ENCODE measurements around the gene MYADM.

The MYADM gene

DNA sequence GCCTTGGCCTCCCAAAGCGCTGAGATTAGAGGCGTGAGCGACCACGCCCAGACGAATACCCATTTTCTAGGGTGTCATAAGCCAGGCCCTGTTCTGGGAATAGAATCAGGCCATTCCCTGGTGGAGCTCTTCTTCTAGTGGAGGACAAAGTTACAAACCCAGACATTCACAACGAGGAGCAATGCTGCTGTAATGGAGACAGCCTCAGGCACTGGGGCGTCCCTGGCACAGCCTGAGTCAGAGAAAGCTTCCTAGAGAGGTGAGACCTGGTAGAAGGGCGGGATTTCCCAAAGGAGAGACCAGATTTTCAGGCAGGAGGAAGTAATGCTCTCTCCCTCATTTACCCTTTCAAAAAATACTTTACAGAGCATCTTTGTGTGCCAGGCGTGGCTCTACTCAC is 27.0 kb downstream of the MYADM start:
- TF ChIP-seq POLR2AphosphoS5 (IDR thresholded peaks at IDR 0.05; ENCODE audit: borderline replicate concordance, low read depth, low read length) (no peak), FOXP2 (optimal IDR thresholded peaks at IDR 0.05; ENCODE audit: control extremely low read depth, extremely low read length, insufficient read depth) (no peak), EZH2 (IDR thresholded peaks at IDR 0.05) (no peak)
- no peak overlapping the region for H3K27ac ChIP-seq
- H3K4me3 ChIP-seq, result no peak overlapping the region
- H3K9me3 ChIP-seq (ENCODE audit: low read depth, low read length), result no peaks in the 10 kb centered on the region
- DNase-seq (ENCODE audit: low read depth, low spot score), result no peak
- H3K36me3 ChIP-seq (ENCODE audit: insufficient read depth, low read length), result no peaks in the 10 kb centered on the region
- no peak overlapping the region for H3K9ac ChIP-seq (ENCODE audit: insufficient read length)

DNA sequence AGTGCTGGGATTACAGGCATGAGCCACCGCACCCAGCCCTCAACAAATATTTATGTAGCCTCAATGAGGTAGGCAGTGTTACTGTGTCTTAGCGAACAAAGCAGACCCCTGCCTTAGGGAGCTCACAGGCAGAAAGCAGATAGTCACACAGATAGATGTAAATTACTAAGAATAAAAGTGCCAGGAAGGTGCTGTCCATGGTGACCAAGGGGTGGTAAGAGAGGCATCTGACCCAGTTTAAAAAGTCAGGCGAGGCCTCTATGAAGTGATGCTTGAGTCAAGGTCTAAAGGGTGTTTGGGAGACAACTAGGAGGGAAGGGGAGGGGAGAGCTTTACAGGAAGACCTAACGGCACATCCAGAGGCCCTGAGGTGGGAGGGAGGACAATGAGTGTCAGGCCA is 29.0 kb downstream of the MYADM start:
- no peak overlapping the region for H3K9ac ChIP-seq (ENCODE audit: insufficient read length)
- H3K9me3 ChIP-seq (ENCODE audit: low read depth, low read length), result no peaks in the 10 kb centered on the region
- no peaks in the 10 kb centered on the region for H3K36me3 ChIP-seq (ENCODE audit: insufficient read depth, low read length)
- DNase-seq (ENCODE audit: low read depth, low spot score), result no peak
- TF ChIP-seq EZH2 (IDR thresholded peaks at IDR 0.05) (no peak), POLR2AphosphoS5 (IDR thresholded peaks at IDR 0.05; ENCODE audit: borderline replicate concordance, low read depth, low read length) (no peak)
- no peak overlapping the region for H3K27ac ChIP-seq
- H3K4me3 ChIP-seq, result no peak overlapping the region

GRCh38 chr19:53897459-53897858 is 29.8 kb downstream of the MYADM start:
- H3K27ac ChIP-seq, result no peak overlapping the region
- H3K4me3 ChIP-seq, result no peak overlapping the region
- TF ChIP-seq POLR2AphosphoS5 (IDR thresholded peaks at IDR 0.05; ENCODE audit: borderline replicate concordance, low read depth, low read length), result no peak
- no peak for TF ChIP-seq FOXP2 (optimal IDR thresholded peaks at IDR 0.05; ENCODE audit: control extremely low read depth, extremely low read length, insufficient read depth)
- no peak for TF ChIP-seq EZH2 (IDR thresholded peaks at IDR 0.05)
- no peaks in the 10 kb centered on the region for H3K9me3 ChIP-seq (ENCODE audit: low read depth, low read length)
- no peaks in the 10 kb centered on the region for H3K36me3 ChIP-seq (ENCODE audit: insufficient read depth, low read length)
- H3K9ac ChIP-seq (ENCODE audit: insufficient read length), result no peak overlapping the region
- no peak for DNase-seq (ENCODE audit: low read depth, low spot score)

DNA sequence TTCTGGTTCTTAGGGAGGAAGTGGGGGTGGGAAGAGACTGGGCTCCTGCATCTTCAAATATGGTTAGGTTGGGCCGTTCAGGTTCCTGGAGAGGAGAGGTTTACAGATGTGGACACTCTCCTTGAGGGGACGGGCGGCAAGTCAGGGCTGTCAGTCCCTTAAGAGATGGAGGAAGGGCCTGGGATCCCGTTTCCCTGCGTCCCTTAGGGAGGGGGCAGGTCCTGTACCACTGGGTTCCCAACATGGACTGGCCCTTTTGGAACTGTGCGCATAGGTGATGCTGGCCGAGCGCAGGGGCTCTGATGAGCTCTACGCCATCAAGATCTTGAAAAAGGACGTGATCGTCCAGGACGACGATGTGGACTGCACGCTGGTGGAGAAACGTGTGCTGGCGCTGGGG is 30.5 kb downstream of the MYADM start:
- H3K36me3 ChIP-seq (ENCODE audit: insufficient read depth, low read length), result no peaks in the 10 kb centered on the region
- DNase-seq (ENCODE audit: low read depth, low spot score), result no peak
- H3K9ac ChIP-seq (ENCODE audit: insufficient read length), result no peak overlapping the region
- no peaks in the 10 kb centered on the region for H3K9me3 ChIP-seq (ENCODE audit: low read depth, low read length)
- no peak overlapping the region for H3K4me3 ChIP-seq
- H3K27ac ChIP-seq, result no peak overlapping the region
- no peak for TF ChIP-seq FOXP2 (optimal IDR thresholded peaks at IDR 0.05; ENCODE audit: control extremely low read depth, extremely low read length, insufficient read depth)
- TF ChIP-seq EZH2 (IDR thresholded peaks at IDR 0.05), result no peak
- TF ChIP-seq POLR2AphosphoS5 (IDR thresholded peaks at IDR 0.05; ENCODE audit: borderline replicate concordance, low read depth, low read length), result no peak

- TF ChIP-seq POLR2AphosphoS5 (IDR thresholded peaks at IDR 0.05; ENCODE audit: borderline replicate concordance, low read depth, low read length) (no peak), FOXP2 (optimal IDR thresholded peaks at IDR 0.05; ENCODE audit: control extremely low read depth, extremely low read length, insufficient read depth) (no peak), EZH2 (IDR thresholded peaks at IDR 0.05) (no peak)
- no peak overlapping the region for H3K27ac ChIP-seq
- H3K9ac ChIP-seq (ENCODE audit: insufficient read length), result no peak overlapping the region
- no peaks in the 10 kb centered on the region for H3K9me3 ChIP-seq (ENCODE audit: low read depth, low read length)
- no peaks in the 10 kb centered on the region for H3K36me3 ChIP-seq (ENCODE audit: insufficient read depth, low read length)
- DNase-seq (ENCODE audit: low read depth, low spot score), result no peak
- no peak overlapping the region for H3K4me3 ChIP-seq
Measured at GRCh38 chr19:53898636-53899341, 31.1 kb downstream of the MYADM start.

DNA sequence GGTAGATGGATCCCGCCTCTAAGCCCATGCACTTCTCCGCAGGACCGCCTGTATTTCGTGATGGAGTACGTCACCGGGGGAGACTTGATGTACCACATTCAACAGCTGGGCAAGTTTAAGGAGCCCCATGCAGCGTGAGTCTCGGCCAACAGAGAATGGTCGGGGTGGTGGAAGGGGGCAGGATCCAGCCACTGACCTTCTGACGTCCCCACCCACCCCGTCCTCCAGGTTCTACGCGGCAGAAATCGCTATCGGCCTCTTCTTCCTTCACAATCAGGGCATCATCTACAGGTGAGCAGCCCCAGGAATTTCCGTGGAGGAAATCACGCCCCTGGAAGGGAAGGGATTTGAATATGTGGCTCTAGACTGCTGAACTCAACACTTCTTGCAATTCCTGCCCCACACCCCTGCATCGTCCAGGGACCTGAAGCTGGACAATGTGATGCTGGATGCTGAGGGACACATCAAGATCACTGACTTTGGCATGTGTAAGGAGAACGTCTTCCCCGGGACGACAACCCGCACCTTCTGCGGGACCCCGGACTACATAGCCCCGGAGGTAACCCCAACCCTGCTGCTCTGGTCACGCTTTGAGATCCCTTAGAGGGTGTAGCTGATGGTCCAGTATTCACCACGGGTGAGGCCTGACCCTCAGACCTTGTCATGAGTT is 32.6 kb downstream of the MYADM start:
- Histone ChIP-seq H3K4me3 (no peak overlapping the region), H3K36me3 (ENCODE audit: insufficient read depth, low read length) (no peaks in the 10 kb centered on the region), H3K27ac (no peak overlapping the region), H3K9me3 (ENCODE audit: low read depth, low read length) (no peaks in the 10 kb centered on the region), H3K9ac (ENCODE audit: insufficient read length) (no peak overlapping the region)
- no peak for DNase-seq (ENCODE audit: low read depth, low spot score)
- TF ChIP-seq POLR2AphosphoS5 (IDR thresholded peaks at IDR 0.05; ENCODE audit: borderline replicate concordance, low read depth, low read length), result no peak
- TF ChIP-seq EZH2 (IDR thresholded peaks at IDR 0.05), result no peak
- TF ChIP-seq FOXP2 (optimal IDR thresholded peaks at IDR 0.05; ENCODE audit: control extremely low read depth, extremely low read length, insufficient read depth), result no peak

DNA sequence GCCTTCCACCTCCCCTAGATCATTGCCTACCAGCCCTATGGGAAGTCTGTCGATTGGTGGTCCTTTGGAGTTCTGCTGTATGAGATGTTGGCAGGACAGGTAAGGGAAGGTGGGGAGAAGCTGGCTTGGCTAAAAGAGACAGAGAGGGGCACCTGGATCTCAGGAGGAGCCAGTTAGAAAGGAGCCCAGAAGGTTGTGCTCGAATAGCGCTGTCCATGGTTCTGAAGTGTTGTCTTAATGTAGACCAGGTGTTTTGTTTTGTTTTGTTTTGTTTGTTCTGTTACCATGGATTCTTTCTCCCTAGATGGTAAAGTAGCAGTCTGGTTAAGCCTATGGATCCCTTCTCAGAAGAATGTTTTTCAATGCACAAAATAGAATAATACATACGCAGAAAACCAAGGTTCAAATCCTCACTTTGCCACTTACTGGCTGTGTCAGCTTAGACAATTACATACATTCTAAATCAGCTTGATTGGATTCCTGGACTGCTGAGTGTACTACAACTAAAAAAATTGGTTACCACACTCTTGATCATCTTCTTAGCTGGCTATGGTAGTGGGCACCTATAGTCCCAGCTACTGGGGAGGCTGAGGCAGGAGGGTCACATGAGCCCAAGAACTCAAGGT is 35.5 kb downstream of the MYADM start:
- H3K9ac ChIP-seq (ENCODE audit: insufficient read length), result no peak overlapping the region
- no peak overlapping the region for H3K27ac ChIP-seq
- no peak overlapping the region for H3K4me3 ChIP-seq
- H3K9me3 ChIP-seq (ENCODE audit: low read depth, low read length), result no peaks in the 10 kb centered on the region
- DNase-seq (ENCODE audit: low read depth, low spot score), result no peak
- no peaks in the 10 kb centered on the region for H3K36me3 ChIP-seq (ENCODE audit: insufficient read depth, low read length)
- TF ChIP-seq EZH2 (IDR thresholded peaks at IDR 0.05) (no peak), POLR2AphosphoS5 (IDR thresholded peaks at IDR 0.05; ENCODE audit: borderline replicate concordance, low read depth, low read length) (no peak), FOXP2 (optimal IDR thresholded peaks at IDR 0.05; ENCODE audit: control extremely low read depth, extremely low read length, insufficient read depth) (no peak)

DNA sequence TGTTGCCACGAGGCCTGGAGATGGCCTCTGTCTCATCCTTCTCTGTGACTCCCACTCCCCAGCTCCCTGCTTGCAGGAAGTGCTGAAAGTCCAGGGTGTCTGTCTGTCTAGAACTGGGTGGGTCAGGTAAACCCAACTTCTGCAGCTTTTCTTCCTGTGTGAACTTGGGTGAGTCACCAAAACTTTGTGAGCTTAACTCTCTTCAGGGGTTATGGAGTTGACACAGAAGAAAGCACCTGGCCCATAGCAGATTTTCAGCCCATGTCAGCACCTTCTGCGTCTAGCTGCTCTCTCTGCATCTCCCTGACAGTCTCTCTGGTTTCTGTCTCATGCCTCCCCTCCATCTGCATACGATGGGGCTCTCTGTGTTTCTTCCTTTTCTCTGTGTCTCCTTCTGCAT is 37.2 kb downstream of the MYADM start:
- Histone ChIP-seq H3K9me3 (ENCODE audit: low read depth, low read length) (no peaks in the 10 kb centered on the region), H3K9ac (ENCODE audit: insufficient read length) (no peak overlapping the region), H3K27ac (no peak overlapping the region), H3K36me3 (ENCODE audit: insufficient read depth, low read length) (no peaks in the 10 kb centered on the region), H3K4me3 (no peak overlapping the region)
- TF ChIP-seq FOXP2 (optimal IDR thresholded peaks at IDR 0.05; ENCODE audit: control extremely low read depth, extremely low read length, insufficient read depth), result no peak
- no peak for TF ChIP-seq EZH2 (IDR thresholded peaks at IDR 0.05)
- no peak for TF ChIP-seq POLR2AphosphoS5 (IDR thresholded peaks at IDR 0.05; ENCODE audit: borderline replicate concordance, low read depth, low read length)
- no peak for DNase-seq (ENCODE audit: low read depth, low spot score)

Data from SK-N-MC (cell line).